ENCODE data around the gene PXYLP1.

DNA sequence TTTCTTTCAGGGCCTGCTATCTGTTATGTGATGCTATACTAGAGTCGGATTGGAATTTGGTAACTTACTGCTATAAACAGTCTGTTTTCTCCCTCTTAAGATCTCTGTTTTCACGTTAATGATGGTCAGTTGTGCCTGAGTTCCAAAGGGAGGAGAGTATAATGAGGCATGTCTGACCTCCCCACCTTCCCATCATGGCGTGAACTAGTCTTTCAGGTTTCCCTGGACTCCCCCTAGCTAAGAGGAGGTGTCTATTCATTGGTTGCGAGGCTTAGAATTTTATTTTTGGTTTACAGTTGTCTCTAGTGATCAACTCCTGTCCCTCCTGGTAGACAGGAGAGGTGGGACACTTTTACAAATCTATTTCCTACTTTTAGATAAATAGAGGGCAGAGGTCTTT, 27.8 kb upstream of the PXYLP1 start:
- TF ChIP-seq SP1 (IDR thresholded peaks at IDR 0.05) (no peak), SUZ12 (IDR thresholded peaks at IDR 0.05) (no peak), FOXK2 (IDR thresholded peaks at IDR 0.05) (no peak), BHLHE40 (IDR thresholded peaks at IDR 0.05; ENCODE audit: borderline replicate concordance) (no peak), L3MBTL2 (conservative IDR thresholded peaks at IDR 0.05) (no peak), CTBP1 (IDR thresholded peaks at IDR 0.05; ENCODE audit: borderline replicate concordance) (no peak), NFRKB (IDR thresholded peaks at IDR 0.05) (no peak), LEF1 (IDR thresholded peaks at IDR 0.05; ENCODE audit: borderline replicate concordance) (no peak)
- TF ChIP-seq, protein P1, sequence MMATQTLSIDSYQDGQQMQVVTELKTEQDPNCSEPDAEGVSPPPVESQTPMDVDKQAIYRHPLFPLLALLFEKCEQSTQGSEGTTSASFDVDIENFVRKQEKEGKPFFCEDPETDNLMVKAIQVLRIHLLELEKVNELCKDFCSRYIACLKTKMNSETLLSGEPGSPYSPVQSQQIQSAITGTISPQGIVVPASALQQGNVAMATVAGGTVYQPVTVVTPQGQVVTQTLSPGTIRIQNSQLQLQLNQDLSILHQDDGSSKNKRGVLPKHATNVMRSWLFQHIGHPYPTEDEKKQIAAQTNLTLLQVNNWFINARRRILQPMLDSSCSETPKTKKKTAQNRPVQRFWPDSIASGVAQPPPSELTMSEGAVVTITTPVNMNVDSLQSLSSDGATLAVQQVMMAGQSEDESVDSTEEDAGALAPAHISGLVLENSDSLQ (IDR thresholded peaks at IDR 0.05), result no peak

Data from HEK293T (cell line).